GM23248 (cell line): ENCODE results near the gene CST8. TPM values are rescaled to one million over a fixed set of nuclear protein-coding genes. Genes with fewer than 3 reads are reported as not detected.

Experiments used
- DNase-seq: peaks from one replicate; pipeline ENCODE4 v3.0.0-alpha.2; 2015
- H2AFZ ChIP-seq: fragments of 200-600 bp; sonication (generic); 2 replicates; pipeline ENCODE4 v1.6.1; 2016; ENCODE audit warnings: antibody characterized with exemption
- H3F3A ChIP-seq: fragments of 200-600 bp; sonication (generic); 2 replicates; pipeline ENCODE4 v1.6.1; 2016; ENCODE audit warnings: mild to moderate bottlenecking, antibody characterized with exemption, mixed run types; ENCODE audit not compliant: insufficient read depth
- H3K27ac ChIP-seq: fragments of 200-600 bp; sonication (generic); 2 replicates; pipeline ENCODE4 v1.5.1; 2016; ENCODE audit warnings: mild to moderate bottlenecking
- H3K27me3 ChIP-seq: fragments of 200-600 bp; sonication (generic); replicated peaks from 2 replicates; pipeline ENCODE4 v1.6.1; 2016; ENCODE audit warnings: mild to moderate bottlenecking; ENCODE audit not compliant: insufficient read depth
- H3K36me3 ChIP-seq: fragments of 200-600 bp; sonication (generic); 2 replicates; pipeline ENCODE4 v1.6.1; 2016; ENCODE audit warnings: low read depth, mild to moderate bottlenecking
- H3K4me1 ChIP-seq: fragments of 200-600 bp; sonication (generic); 2 replicates; pipeline ENCODE4 v1.6.1; 2016; ENCODE audit warnings: mild to moderate bottlenecking; ENCODE audit not compliant: insufficient read depth
- H3K4me2 ChIP-seq: fragments of 200-600 bp; sonication (generic); one replicate; pipeline ENCODE4 v1.6.1; 2016; ENCODE audit warnings: mild to moderate bottlenecking; ENCODE audit not compliant: unreplicated experiment
- H3K4me3 ChIP-seq: fragments of 200-600 bp; sonication (generic); 2 replicates; pipeline ENCODE4 v1.5.1; 2016; ENCODE audit warnings: mild to moderate bottlenecking
- H3K79me2 ChIP-seq: fragments of 200-600 bp; sonication (generic); 2 replicates; pipeline ENCODE4 v1.6.1; 2016; ENCODE audit warnings: mild to moderate bottlenecking; ENCODE audit not compliant: insufficient read depth
- H3K9ac ChIP-seq: fragments of 200-600 bp; sonication (generic); 2 replicates; pipeline ENCODE4 v1.6.1; 2016; ENCODE audit warnings: mild to moderate bottlenecking
- H3K9me2 ChIP-seq: fragments of 200-600 bp; sonication (generic); 2 replicates; pipeline ENCODE4 v1.6.1; 2016; ENCODE audit warnings: mixed run types, mild to moderate bottlenecking, moderate library complexity; ENCODE audit not compliant: insufficient read depth
- H3K9me3 ChIP-seq: fragments of 200-600 bp; sonication (generic); one replicate; pipeline ENCODE4 v1.6.1; 2017; ENCODE audit warnings: low read depth
- H4K20me1 ChIP-seq: fragments of 200-600 bp; sonication (generic); 2 replicates; pipeline ENCODE4 v1.6.0; 2016; ENCODE audit not compliant: insufficient read depth
- EZH2 ChIP-seq: fragments of 200-600 bp; sonication (generic); IDR thresholded peaks from 2 replicates; pipeline ENCODE4 v1.6.1; 2018; ENCODE audit warnings: antibody characterized with exemption, mild to moderate bottlenecking; ENCODE audit not compliant: insufficient read depth, poor library complexity, severe bottlenecking
- EZH2phosphoT487 ChIP-seq: fragments of 200-600 bp; sonication (generic); IDR thresholded peaks from 2 replicates; pipeline ENCODE4 v1.6.1; 2018; ENCODE audit warnings: antibody characterized with exemption, moderate library complexity, mild to moderate bottlenecking, low read depth; ENCODE audit not compliant: insufficient read depth
- WGBS, 2 experiments: methylation state at CpG; one replicate each; pipeline ENCODE4 v1.1.6; 2015 to 2017; ENCODE audit warnings: low lambda C conversion rate in 2 of 2, low coverage in 1 of 2; ENCODE audit errors: missing lambda C conversion rate in 2 of 2; 5-methylcytosine and 5-hydroxymethylcytosine counted together
- in situ Hi-C: fragments of 300-500 bp; cut with MboI; formaldehyde crosslinking; loops from 2 replicates; pipeline ENCODE4 v1.15.0; 2020
- polyA plus RNA-seq: library from polyadenylated mRNA; unstranded; fragments of >200 nt; fragmentation: Nextera tagmentation; extraction: Ambion mirVana; gene quantifications from 2 replicates; pipeline ENCODE4 v1.2.1, GENCODE V29; 2016
- total RNA-seq: library from RNA; depleted of rRNA; stranded (reverse); fragments of >200 nt; shearing (Covaris generic); gene quantifications from 2 replicates; pipeline ENCODE4 v1.2.3, GENCODE V29; 2014

Gene CST8
- total and polyA plus RNA-seq, 2 experiments from 2014 or later = not detected

DNA sequence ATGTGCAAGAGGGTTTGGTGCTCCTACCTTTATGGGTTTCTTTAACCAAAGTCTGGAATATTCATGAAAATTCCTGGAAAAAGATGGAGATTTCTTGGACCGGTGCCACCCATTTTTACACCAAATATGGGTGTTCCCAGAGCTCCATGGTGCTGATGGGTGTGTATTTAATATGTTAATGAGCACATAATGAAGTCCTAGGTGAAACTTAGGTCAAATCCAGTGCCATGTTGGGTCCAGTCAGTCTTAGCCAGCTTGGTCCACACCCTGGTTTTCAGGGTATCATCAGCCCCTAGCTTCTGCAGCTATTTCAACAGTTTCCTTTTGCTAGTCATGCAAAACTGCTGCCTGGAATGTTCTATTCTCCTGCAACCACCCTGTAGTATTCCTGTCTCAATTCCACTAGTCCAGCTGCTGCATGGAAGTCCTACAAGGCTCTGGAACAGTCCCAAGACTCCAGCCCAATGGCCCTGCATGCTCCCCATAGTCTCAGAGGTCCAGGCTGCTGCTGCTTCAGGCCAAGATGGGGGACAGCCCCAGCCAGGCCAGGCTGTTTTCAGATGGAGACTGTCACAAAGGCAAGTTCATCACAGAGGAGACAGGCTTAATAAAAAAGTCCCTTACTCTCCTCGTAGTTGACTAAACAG is 45.5 kb downstream of the CST8 start:
- Histone ChIP-seq H3K36me3 (no peaks in the 10 kb centered on the region), H3K79me2 (no peaks in the 10 kb centered on the region), H3F3A (no peaks in the 10 kb centered on the region), H3K4me2 (no peak overlapping the region), H3K4me1 (no peaks in the 10 kb centered on the region), H3K27me3 (no peaks in the 10 kb centered on the region), H4K20me1 (no peaks in the 10 kb centered on the region), H3K4me3 (no peak overlapping the region), H3K9me2 (no peaks in the 10 kb centered on the region), H3K9ac (no peak overlapping the region), H2AFZ (no peak overlapping the region), H3K9me3 (no peaks in the 10 kb centered on the region), H3K27ac (no peak overlapping the region)
- TF ChIP-seq EZH2 (no peak), EZH2phosphoT487 (no peak)
- DNase-seq = no peak
- in situ Hi-C loops = no loop called here
- 9 to 19% methylated on average over 2 of the region's 2 CpGs for WGBS, 2 experiments

GRCh38 chr20:23537030-23537429 is 46.1 kb downstream of the CST8 start:
- no peaks in the 10 kb centered on the region for H3F3A ChIP-seq
- 14% methylated on average over 3 of the region's 3 CpGs for WGBS, 2 experiments

DNA sequence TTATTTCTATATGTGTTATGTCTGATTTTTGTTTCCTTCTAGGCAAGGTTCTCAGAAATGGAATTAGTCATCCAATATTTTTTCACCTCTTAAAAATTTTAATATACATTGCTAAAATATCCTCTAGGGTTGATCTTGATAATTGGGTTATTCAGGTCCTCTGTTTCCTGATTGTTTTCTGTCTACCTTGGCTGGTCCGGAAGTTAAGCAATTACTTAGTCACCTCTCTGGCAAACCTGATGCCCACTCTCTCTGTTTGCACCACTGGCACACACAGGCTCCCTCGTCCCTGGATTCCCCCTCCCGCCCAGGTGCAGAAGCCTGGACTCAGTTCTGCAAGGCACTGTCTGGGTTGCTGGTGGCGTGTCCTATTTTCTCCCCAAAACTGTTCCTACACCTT is 49.7 kb downstream of the CST8 start:
- in situ Hi-C loops = no loop called here
- H3F3A ChIP-seq = no peaks in the 10 kb centered on the region
- H3K9me2 ChIP-seq = no peaks in the 10 kb centered on the region
- H3K4me2 ChIP-seq = no peak overlapping the region
- 34 to 45% methylated on average over 4 of the region's 4 CpGs for WGBS, 2 experiments
- H4K20me1 ChIP-seq = no peaks in the 10 kb centered on the region
- H3K36me3 ChIP-seq = no peaks in the 10 kb centered on the region
- H3K9ac ChIP-seq = no peak overlapping the region
- H3K79me2 ChIP-seq = no peaks in the 10 kb centered on the region
- no peaks in the 10 kb centered on the region for H3K9me3 ChIP-seq
- no peaks in the 10 kb centered on the region for H3K27me3 ChIP-seq
- no peak overlapping the region for H3K27ac ChIP-seq
- DNase-seq = no peak
- H3K4me3 ChIP-seq = no peak overlapping the region
- no peaks in the 10 kb centered on the region for H3K4me1 ChIP-seq
- TF ChIP-seq EZH2phosphoT487 = no peak
- no peak for TF ChIP-seq EZH2
- H2AFZ ChIP-seq = no peak overlapping the region

More at GRCh38 chr20:23537030-23537429, 46.1 kb downstream of the CST8 start:
- no peaks in the 10 kb centered on the region for H3K4me1 ChIP-seq
- no peak overlapping the region for H3K4me3 ChIP-seq
- H3K27me3 ChIP-seq = no peaks in the 10 kb centered on the region
- no peak overlapping the region for H2AFZ ChIP-seq
- in situ Hi-C loops = no loop called here
- TF ChIP-seq EZH2 (no peak), EZH2phosphoT487 (no peak)
- no peaks in the 10 kb centered on the region for H3K36me3 ChIP-seq
- no peak overlapping the region for H3K4me2 ChIP-seq
- H3K9ac ChIP-seq = no peak overlapping the region
- DNase-seq = no peak
- H3K9me3 ChIP-seq = no peaks in the 10 kb centered on the region
- no peaks in the 10 kb centered on the region for H3K9me2 ChIP-seq
- no peaks in the 10 kb centered on the region for H4K20me1 ChIP-seq
- no peaks in the 10 kb centered on the region for H3K79me2 ChIP-seq
- no peak overlapping the region for H3K27ac ChIP-seq

DNA sequence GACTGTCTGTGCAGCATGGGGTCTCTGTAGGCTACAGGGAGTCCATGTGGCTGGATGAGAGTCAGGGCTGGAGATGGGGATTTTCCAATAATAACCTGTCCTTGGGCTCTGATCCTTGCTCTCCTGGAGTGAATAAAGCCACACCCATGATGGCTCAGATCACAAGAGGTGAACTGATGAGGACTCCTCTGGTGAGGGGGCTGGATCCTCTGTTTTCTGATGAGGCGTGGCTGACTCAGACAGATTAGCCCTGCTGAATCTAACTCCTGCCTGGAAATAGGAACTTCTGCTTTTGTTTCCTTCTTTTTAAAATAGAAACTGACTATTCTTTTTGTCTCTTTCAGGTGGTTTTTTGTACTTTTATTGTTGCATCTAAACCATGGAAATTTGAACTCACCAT is 50.4 kb downstream of the CST8 start:
- no peak overlapping the region for H2AFZ ChIP-seq
- H3K4me1 ChIP-seq = no peaks in the 10 kb centered on the region
- no peaks in the 10 kb centered on the region for H3K36me3 ChIP-seq
- no peaks in the 10 kb centered on the region for H3K79me2 ChIP-seq
- no peak for DNase-seq
- no peaks in the 10 kb centered on the region for H3K9me2 ChIP-seq
- H3K9me3 ChIP-seq = no peaks in the 10 kb centered on the region
- H3F3A ChIP-seq = no peaks in the 10 kb centered on the region
- in situ Hi-C loops = no loop called here
- H3K27me3 ChIP-seq = no peaks in the 10 kb centered on the region
- 24 to 33% methylated on average over 1 of the region's 1 CpG for WGBS, 2 experiments
- no peaks in the 10 kb centered on the region for H4K20me1 ChIP-seq
- TF ChIP-seq EZH2 (no peak), EZH2phosphoT487 (no peak)
- H3K27ac ChIP-seq = no peak overlapping the region
- no peak overlapping the region for H3K9ac ChIP-seq
- no peak overlapping the region for H3K4me2 ChIP-seq
- no peak overlapping the region for H3K4me3 ChIP-seq
